Ishikawa (cell line): ENCODE data around the gene KRT37.

Source experiments
- CEBPB ChIP-seq: IDR thresholded peaks from 2 replicates; pipeline ENCODE4 v1.6.1; 2012
- CREB1 ChIP-seq: IDR thresholded peaks from 2 replicates; pipeline ENCODE4 v1.6.1; 2012; ENCODE audit warnings: low read depth
- EGR1 ChIP-seq: IDR thresholded peaks from 2 replicates; pipeline ENCODE4 v1.6.1; 2012
- EP300 ChIP-seq: IDR thresholded peaks from 2 replicates; pipeline ENCODE4 v1.6.1; 2012; ENCODE audit warnings: borderline replicate concordance
- FOXM1 ChIP-seq: IDR thresholded peaks from 2 replicates; pipeline ENCODE4 v1.6.1; 2012; ENCODE audit warnings: low read depth, borderline replicate concordance
- NFIC ChIP-seq: IDR thresholded peaks from 2 replicates; pipeline ENCODE4 v1.6.1; 2012
- RAD21 ChIP-seq: IDR thresholded peaks from 2 replicates; pipeline ENCODE4 v1.6.1; 2012; ENCODE audit warnings: low read depth
- TAF1 ChIP-seq: IDR thresholded peaks from 2 replicates; pipeline ENCODE4 v1.6.1; 2012; ENCODE audit warnings: low read depth, mild to moderate bottlenecking
- ZBTB7A ChIP-seq: IDR thresholded peaks from 2 replicates; pipeline ENCODE4 v1.6.1; 2012; ENCODE audit warnings: low read depth
- TF ChIP-seq, protein P1 (sequence below): IDR thresholded peaks from 2 replicates; pipeline ENCODE4 v1.6.1; 2012
- TF ChIP-seq, protein P2 (sequence below): IDR thresholded peaks from 2 replicates; pipeline ENCODE4 v1.6.1; 2012; ENCODE audit warnings: low read depth, mild to moderate bottlenecking
- TF ChIP-seq, protein P3 (sequence below): IDR thresholded peaks from 2 replicates; pipeline ENCODE4 v1.6.1; 2012

DNA sequence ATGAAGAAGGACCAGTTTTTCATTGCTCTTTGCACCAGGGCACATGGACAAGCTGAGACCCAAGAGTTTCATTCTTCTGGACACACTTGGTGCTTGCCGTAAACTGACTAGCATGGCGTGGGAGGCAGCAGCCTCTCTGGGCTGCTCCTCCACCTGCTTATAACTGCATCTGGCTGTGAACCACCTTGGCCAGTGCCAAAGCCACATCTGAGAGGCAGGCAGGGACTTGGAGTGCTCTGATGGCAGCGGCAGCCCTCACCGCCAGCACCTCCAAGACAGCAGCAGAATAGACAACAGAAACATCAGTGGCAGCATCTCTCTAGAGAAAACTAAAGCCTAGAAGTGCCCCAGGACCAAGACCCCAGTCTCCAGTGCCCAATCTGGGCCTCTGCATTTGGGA lies 4.7 kb downstream of the KRT37 start:
- TF ChIP-seq EGR1 (no peak), EP300 (no peak), RAD21 (no peak), ZBTB7A (no peak), TAF1 (no peak), CREB1 (no peak), FOXM1 (no peak), CEBPB (no peak), NFIC (no peak)
- TF ChIP-seq, protein P1, sequence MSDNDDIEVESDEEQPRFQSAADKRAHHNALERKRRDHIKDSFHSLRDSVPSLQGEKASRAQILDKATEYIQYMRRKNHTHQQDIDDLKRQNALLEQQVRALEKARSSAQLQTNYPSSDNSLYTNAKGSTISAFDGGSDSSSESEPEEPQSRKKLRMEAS, result no peak
- TF ChIP-seq, protein P2, sequence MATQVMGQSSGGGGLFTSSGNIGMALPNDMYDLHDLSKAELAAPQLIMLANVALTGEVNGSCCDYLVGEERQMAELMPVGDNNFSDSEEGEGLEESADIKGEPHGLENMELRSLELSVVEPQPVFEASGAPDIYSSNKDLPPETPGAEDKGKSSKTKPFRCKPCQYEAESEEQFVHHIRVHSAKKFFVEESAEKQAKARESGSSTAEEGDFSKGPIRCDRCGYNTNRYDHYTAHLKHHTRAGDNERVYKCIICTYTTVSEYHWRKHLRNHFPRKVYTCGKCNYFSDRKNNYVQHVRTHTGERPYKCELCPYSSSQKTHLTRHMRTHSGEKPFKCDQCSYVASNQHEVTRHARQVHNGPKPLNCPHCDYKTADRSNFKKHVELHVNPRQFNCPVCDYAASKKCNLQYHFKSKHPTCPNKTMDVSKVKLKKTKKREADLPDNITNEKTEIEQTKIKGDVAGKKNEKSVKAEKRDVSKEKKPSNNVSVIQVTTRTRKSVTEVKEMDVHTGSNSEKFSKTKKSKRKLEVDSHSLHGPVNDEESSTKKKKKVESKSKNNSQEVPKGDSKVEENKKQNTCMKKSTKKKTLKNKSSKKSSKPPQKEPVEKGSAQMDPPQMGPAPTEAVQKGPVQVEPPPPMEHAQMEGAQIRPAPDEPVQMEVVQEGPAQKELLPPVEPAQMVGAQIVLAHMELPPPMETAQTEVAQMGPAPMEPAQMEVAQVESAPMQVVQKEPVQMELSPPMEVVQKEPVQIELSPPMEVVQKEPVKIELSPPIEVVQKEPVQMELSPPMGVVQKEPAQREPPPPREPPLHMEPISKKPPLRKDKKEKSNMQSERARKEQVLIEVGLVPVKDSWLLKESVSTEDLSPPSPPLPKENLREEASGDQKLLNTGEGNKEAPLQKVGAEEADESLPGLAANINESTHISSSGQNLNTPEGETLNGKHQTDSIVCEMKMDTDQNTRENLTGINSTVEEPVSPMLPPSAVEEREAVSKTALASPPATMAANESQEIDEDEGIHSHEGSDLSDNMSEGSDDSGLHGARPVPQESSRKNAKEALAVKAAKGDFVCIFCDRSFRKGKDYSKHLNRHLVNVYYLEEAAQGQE, result no peak
- TF ChIP-seq, protein P3, sequence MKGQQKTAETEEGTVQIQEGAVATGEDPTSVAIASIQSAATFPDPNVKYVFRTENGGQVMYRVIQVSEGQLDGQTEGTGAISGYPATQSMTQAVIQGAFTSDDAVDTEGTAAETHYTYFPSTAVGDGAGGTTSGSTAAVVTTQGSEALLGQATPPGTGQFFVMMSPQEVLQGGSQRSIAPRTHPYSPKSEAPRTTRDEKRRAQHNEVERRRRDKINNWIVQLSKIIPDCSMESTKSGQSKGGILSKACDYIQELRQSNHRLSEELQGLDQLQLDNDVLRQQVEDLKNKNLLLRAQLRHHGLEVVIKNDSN, result no peak
